ENCODE results near the gene ARID1B. TPM values are rescaled to one million over a fixed set of nuclear protein-coding genes. Genes with fewer than 3 reads are reported as not detected.
A peak's percentile ranks its signal among the peaks of the same experiment; 100 is the strongest.

The ARID1B gene
- total RNA-seq, 1 experiment from 2014 or later, result 63.9 TPM

GRCh38 chr6:156886409-156886808, 109.2 kb downstream of the ARID1B start:
- no TSS peak for BruUV-seq (replicated peaks)
- H3K9me3 Mint-ChIP-seq (ENCODE audit: unreplicated experiment), result no peaks in the 10 kb centered on the region
- POLR2A ChIA-PET, result interaction anchor here (0.6 kb wide), 1 partner anchor 57 kb away, joined by 3 read pairs; no protein-coding TSS in a partner anchor
- no peaks in the 10 kb centered on the region for H3K36me3 Mint-ChIP-seq (ENCODE audit: insufficient read depth, unreplicated experiment)
- peak; percentile 57 for DNase-seq (ENCODE audit: unreplicated experiment)
- CTCF ChIA-PET, result interaction anchor here (0.6 kb wide), 1 partner anchor 82 kb away, joined by 3 read pairs; no protein-coding TSS in a partner anchor
- H3K4me1 Mint-ChIP-seq (ENCODE audit: insufficient read depth, unreplicated experiment), result peaks cover 38% of the 10 kb centered on the region
- TF ChIP-seq CTCF (IDR thresholded peaks at IDR 0.05; ENCODE audit: unreplicated experiment), result no peak
- peak overlapping the region; percentile 59 for H3K4me3 Mint-ChIP-seq (ENCODE audit: unreplicated experiment)
- H3K27me3 Mint-ChIP-seq (ENCODE audit: insufficient read depth, unreplicated experiment), result no peaks in the 10 kb centered on the region
- H3K27ac Mint-ChIP-seq (ENCODE audit: low read depth, unreplicated experiment), result peak overlapping the region; percentile 82
- intact Hi-C loops (cut with micrococcal nuclease), result no loop called here

GRCh38 chr6:156887623-156888269, 110.6 kb downstream of the ARID1B start:
- BruUV-seq (replicated peaks), result no TSS peak
- intact Hi-C loops (cut with micrococcal nuclease), result no loop called here
- no peaks in the 10 kb centered on the region for H3K9me3 Mint-ChIP-seq (ENCODE audit: unreplicated experiment)
- ChIA-PET CTCF (interaction anchor here (0.6 kb wide), 1 partner anchor 100 kb away, joined by 3 read pairs; no protein-coding TSS in a partner anchor), POLR2A (no interaction called here)
- H3K4me3 Mint-ChIP-seq (ENCODE audit: unreplicated experiment), result no peak overlapping the region
- no peak for DNase-seq (ENCODE audit: unreplicated experiment)
- no peaks in the 10 kb centered on the region for H3K27me3 Mint-ChIP-seq (ENCODE audit: insufficient read depth, unreplicated experiment)
- H3K4me1 Mint-ChIP-seq (ENCODE audit: insufficient read depth, unreplicated experiment), result peaks cover 29% of the 10 kb centered on the region
- no peak overlapping the region for H3K27ac Mint-ChIP-seq (ENCODE audit: low read depth, unreplicated experiment)
- no peak for TF ChIP-seq CTCF (IDR thresholded peaks at IDR 0.05; ENCODE audit: unreplicated experiment)
- H3K36me3 Mint-ChIP-seq (ENCODE audit: insufficient read depth, unreplicated experiment), result no peaks in the 10 kb centered on the region

DNA sequence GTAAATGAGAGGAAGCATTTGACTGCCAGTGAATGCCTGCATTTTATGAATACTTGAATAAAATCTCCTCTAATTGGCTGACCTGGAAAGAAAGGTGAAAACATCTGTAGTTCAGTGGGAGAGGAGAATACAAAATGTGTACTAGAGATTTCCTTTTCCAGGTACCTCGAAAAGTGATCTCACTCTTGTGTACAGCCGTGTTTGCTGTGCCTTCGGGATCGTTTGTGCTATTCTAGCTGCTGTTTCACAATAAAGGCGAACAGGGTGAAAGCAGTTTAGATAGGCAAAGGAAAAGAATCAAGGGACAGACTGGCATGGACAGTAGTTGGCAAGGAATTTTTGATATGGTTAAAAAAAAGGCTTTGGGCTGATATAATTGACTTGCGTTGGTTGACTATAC, 112.3 kb downstream of the ARID1B start:
- TF ChIP-seq CTCF (IDR thresholded peaks at IDR 0.05; ENCODE audit: unreplicated experiment), result no peak
- BruUV-seq (replicated peaks), result no TSS peak
- H3K4me1 Mint-ChIP-seq (ENCODE audit: insufficient read depth, unreplicated experiment), result peaks cover 18% of the 10 kb centered on the region
- H3K27ac Mint-ChIP-seq (ENCODE audit: low read depth, unreplicated experiment), result no peak overlapping the region
- no peaks in the 10 kb centered on the region for H3K36me3 Mint-ChIP-seq (ENCODE audit: insufficient read depth, unreplicated experiment)
- H3K4me3 Mint-ChIP-seq (ENCODE audit: unreplicated experiment), result no peak overlapping the region
- intact Hi-C loops (cut with micrococcal nuclease), result no loop called here
- H3K9me3 Mint-ChIP-seq (ENCODE audit: unreplicated experiment), result no peaks in the 10 kb centered on the region
- POLR2A ChIA-PET, result no interaction called here
- no peaks in the 10 kb centered on the region for H3K27me3 Mint-ChIP-seq (ENCODE audit: insufficient read depth, unreplicated experiment)
- CTCF ChIA-PET, result no interaction called here
- no peak for DNase-seq (ENCODE audit: unreplicated experiment)

- DNase-seq (ENCODE audit: unreplicated experiment), result no peak
- no peak overlapping the region for H3K4me3 Mint-ChIP-seq (ENCODE audit: unreplicated experiment)
- no TSS peak for BruUV-seq (replicated peaks)
- no peaks in the 10 kb centered on the region for H3K36me3 Mint-ChIP-seq (ENCODE audit: insufficient read depth, unreplicated experiment)
- POLR2A ChIA-PET, result interaction anchor here (0.6 to 1.1 kb wide), 2 partner anchors 10 to 15 kb away, joined by 3 to 4 read pairs; no protein-coding TSS in a partner anchor
- no peaks in the 10 kb centered on the region for H3K9me3 Mint-ChIP-seq (ENCODE audit: unreplicated experiment)
- intact Hi-C loops (cut with micrococcal nuclease), result no loop called here
- no peaks in the 10 kb centered on the region for H3K27me3 Mint-ChIP-seq (ENCODE audit: insufficient read depth, unreplicated experiment)
- peaks cover 18% of the 10 kb centered on the region for H3K4me1 Mint-ChIP-seq (ENCODE audit: insufficient read depth, unreplicated experiment)
- CTCF ChIA-PET, result no interaction called here
- TF ChIP-seq CTCF (IDR thresholded peaks at IDR 0.05; ENCODE audit: unreplicated experiment), result no peak
- no peak overlapping the region for H3K27ac Mint-ChIP-seq (ENCODE audit: low read depth, unreplicated experiment)
Measured at GRCh38 chr6:156889986-156890385, 112.8 kb downstream of the ARID1B start.

All from MCF 10A (cell line).